Measurements from ENCODE around the gene CHADL. TPM values are rescaled to one million over a fixed set of nuclear protein-coding genes. Genes with fewer than 3 reads are reported as not detected.

Gene CHADL
- total and polyA plus RNA-seq, 10 of the 15 experiments (the other 5 are each of a cell fraction or from before 2014, with no cell fraction given): 0.24 TPM; not detected in 9

DNA sequence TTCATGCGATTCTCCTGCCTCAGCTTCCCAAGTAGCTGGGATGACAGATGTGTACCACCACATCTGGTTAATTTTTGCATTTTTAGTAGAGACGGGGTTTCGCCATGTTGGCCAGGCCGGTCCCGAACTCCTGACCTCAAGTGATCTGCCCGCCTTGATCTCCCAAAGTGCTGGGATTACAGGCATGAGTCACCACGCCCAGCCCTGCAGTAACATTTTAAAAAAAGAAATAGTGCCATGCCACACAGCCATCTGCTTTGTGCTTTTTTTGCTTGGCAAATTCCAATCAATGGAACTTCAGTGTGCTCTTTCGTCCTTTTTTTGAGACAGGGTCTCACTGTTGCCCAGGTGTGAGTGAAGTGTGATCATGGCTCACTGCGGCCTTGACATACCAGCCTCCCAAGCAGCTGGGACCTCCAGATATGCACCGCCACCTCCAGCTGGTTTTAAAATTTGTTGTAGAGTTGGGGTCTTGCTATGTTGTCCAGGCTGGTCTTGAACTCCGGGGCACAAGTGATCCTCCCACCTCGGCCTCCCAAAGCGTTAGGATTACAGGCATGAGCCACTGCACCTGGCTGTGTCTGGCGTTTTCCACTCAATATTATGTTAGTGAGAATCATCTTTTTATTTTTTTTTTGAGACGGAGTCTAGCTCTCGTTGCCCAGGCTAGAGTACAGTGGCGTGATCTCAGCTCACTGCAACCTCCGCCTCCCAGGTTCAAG lies 1.8 kb upstream of the CHADL start:
- ATAC-seq (no peak), FAIRE-seq (no peak), DNase-seq (ENCODE audit: low read depth, low spot score) (no peak)
- Histone ChIP-seq H3K79me2 (ENCODE audit: control insufficient read depth, insufficient read depth, low read length) (no peaks in the 10 kb centered on the region), H3K4me3 (no peak overlapping the region), H3K9ac (ENCODE audit: control insufficient read depth, insufficient read depth, low read length) (no peak overlapping the region), H3K36me3 (ENCODE audit: control insufficient read depth in 2 of 2, insufficient read depth in 2 of 2, low read length in 1 of 2) (peaks cover 3 to 14% of the 10 kb centered on the region in 2 experiments; a peak in 2 of 4 replicates), H3K4me1 (ENCODE audit: control insufficient read depth, insufficient read depth, low read length) (no peaks in the 10 kb centered on the region), H3K27ac (ENCODE audit: control insufficient read depth, insufficient read depth) (no peak overlapping the region), H3K27me3 (replicated peaks in 1 of 2; ENCODE audit: control insufficient read depth in 2 of 2, insufficient read depth in 2 of 2, low read length in 1 of 2) (no peaks in the 10 kb centered on the region), H2AFZ (ENCODE audit: control insufficient read depth, low read depth, low read length) (no peak overlapping the region), H3K9me3 (replicated peaks; ENCODE audit: control insufficient read depth, insufficient read depth, low read length) (no peaks in the 10 kb centered on the region), H4K20me1 (ENCODE audit: control insufficient read depth, insufficient read depth) (no peaks in the 10 kb centered on the region), H3K4me2 (ENCODE audit: control insufficient read depth, insufficient read depth) (no peak overlapping the region)
- in situ Hi-C loops (cut with MboI): no loop called here
- ChIA-PET SMC1A (ENCODE audit: uncharacterized antibody, unreplicated experiment) (no interaction called here), POLR2A (no interaction called here), CTCF (interaction anchor here (0.6 to 2.3 kb wide), 2 partner anchors 310 to 320 kb away, joined by 3 to 14 read pairs; no protein-coding TSS in a partner anchor), RAD21 (ENCODE audit: unreplicated experiment) (interaction anchor here (0.9 kb wide), 1 partner anchor 319 kb away, joined by 4 read pairs; no protein-coding TSS in a partner anchor)
- intact Hi-C loops (cut with micrococcal nuclease; ENCODE audit: unreplicated experiment): no loop called here
- no peak for TF ChIP-seq E2F8 (IDR thresholded peaks at IDR 0.05; ENCODE audit: low read depth, partially characterized antibody)
- TF ChIP-seq DPF2 (IDR thresholded peaks at IDR 0.05): no peak
- TF ChIP-seq CREB1 (IDR thresholded peaks at IDR 0.05; ENCODE audit: low read depth): no peak
- TF ChIP-seq SMARCA5 (IDR thresholded peaks at IDR 0.05): no peak
- no peak for TF ChIP-seq RB1 (IDR thresholded peaks at IDR 0.05; ENCODE audit: borderline replicate concordance)
- no peak for TF ChIP-seq EZH2 (IDR thresholded peaks at IDR 0.05; ENCODE audit: borderline replicate concordance, control insufficient read depth, low read depth, low read length)
- TF ChIP-seq POLR2A (IDR thresholded peaks at IDR 0.05; ENCODE audit: low read depth, low read length): no peak
- TF ChIP-seq KDM1A (IDR thresholded peaks at IDR 0.05; ENCODE audit: borderline replicate concordance): no peak
- no peak for TF ChIP-seq ZNF217 (IDR thresholded peaks at IDR 0.05)
- no peak for TF ChIP-seq HDAC6 (IDR thresholded peaks at IDR 0.05; ENCODE audit: unreplicated experiment)
- no peak for TF ChIP-seq NFYB (IDR thresholded peaks at IDR 0.05; ENCODE audit: insufficient read depth, low read depth, low read length)
- no peak for TF ChIP-seq MTA3 (IDR thresholded peaks at IDR 0.05; ENCODE audit: borderline replicate concordance, low read length)
- no peak for TF ChIP-seq STAT1 (conservative IDR thresholded peaks at IDR 0.05)
- TF ChIP-seq TCF7 (IDR thresholded peaks at IDR 0.05; ENCODE audit: borderline replicate concordance): no peak
- 98% methylated on average over 18 of the region's 18 CpGs for WGBS (ENCODE audit: insufficient coverage, insufficient replicate concordance, low lambda C conversion rate, missing lambda C conversion rate)
- BruUV-seq (replicated peaks): no TSS peak
